Coronary artery (tissue), 2 donors: ENCODE data around the gene EIF4A2.

Source experiments
- DNase-seq: peaks from one replicate; pipeline ENCODE4 v3.0.0-alpha.2; 2017; ENCODE audit warnings: low spot score
- H3K27ac ChIP-seq, 2 donors: fragments of 200-600 bp; sonication (generic); one replicate each; pipeline ENCODE4 v1.5.1; 2016 to 2019
- H3K4me3 ChIP-seq: fragments of 200-600 bp; sonication (generic); 2 replicates; pipeline ENCODE4 v1.5.1; 2016; ENCODE audit warnings: mild to moderate bottlenecking, moderate library complexity
- CTCF ChIP-seq: fragments of 200-600 bp; sonication (generic); IDR thresholded peaks from one replicate; pipeline ENCODE4 v1.5.1; 2019; ENCODE audit warnings: antibody characterized with exemption

The EIF4A2 gene

GRCh38 chr3:186826976-186827857 is 43.8 kb downstream of the EIF4A2 start:
- peak; percentile 79 for DNase-seq
- no peak for TF ChIP-seq CTCF
- Histone ChIP-seq H3K4me3 (peak overlapping the region; percentile 83), H3K27ac (peak overlapping the region in 1 of 2 donors; percentile 73)

- no peak for TF ChIP-seq CTCF
- no peak for DNase-seq
- Histone ChIP-seq H3K4me3 (no peak overlapping the region), H3K27ac (no peak overlapping the region)
Measured at GRCh38 chr3:186828340-186828739, 45.0 kb downstream of the EIF4A2 start.

- H3K4me3 ChIP-seq = no peak overlapping the region
- no peak overlapping the region for H3K27ac ChIP-seq
- no peak for DNase-seq
- no peak for TF ChIP-seq CTCF
Measured at GRCh38 chr3:186831798-186832197, 48.4 kb downstream of the EIF4A2 start.

GRCh38 chr3:186832276-186832675 is 48.9 kb downstream of the EIF4A2 start:
- TF ChIP-seq CTCF = no peak
- Histone ChIP-seq H3K4me3 (no peak overlapping the region), H3K27ac (no peak overlapping the region)
- no peak for DNase-seq
